Liver (tissue), 9 donors: ENCODE data around the gene AMPH. TPM values are rescaled to one million over a fixed set of nuclear protein-coding genes. Genes with fewer than 3 reads are reported as not detected.
A peak's percentile ranks its signal among the peaks of the same experiment; 100 is the strongest.

ENCODE experiments used
- DNase-seq: peaks from one replicate; pipeline ENCODE4 v3.0.0-alpha.2; 2017; ENCODE audit warnings: low spot score
- H3K27ac ChIP-seq, 2 donors: one replicate each; pipeline ENCODE4 v1.7.0; 2013; ENCODE audit warnings: inconsistent platforms in 2 of 2, low read length in 2 of 2, control low read depth in 1 of 2, low read depth in 1 of 2, mild to moderate bottlenecking in 1 of 2
- H3K27me3 ChIP-seq, 4 donors: one replicate each; pipeline versions ENCODE4 v1.6.1 to v1.7.0; 2013; ENCODE audit warnings: low read length in 3 of 4, inconsistent platforms in 1 of 4, mild to moderate bottlenecking in 1 of 4, moderate library complexity in 1 of 4; ENCODE audit not compliant: control insufficient read depth in 4 of 4, insufficient read depth in 4 of 4
- H3K36me3 ChIP-seq, 4 donors: one replicate each; pipeline versions ENCODE4 v1.6.1 to v1.7.0; 2013; ENCODE audit warnings: low read length in 3 of 4, mild to moderate bottlenecking in 3 of 4, low read depth in 1 of 4, moderate library complexity in 1 of 4; ENCODE audit not compliant: control insufficient read depth in 4 of 4, insufficient read depth in 3 of 4
- H3K4me1 ChIP-seq, 4 donors: one replicate each; pipeline versions ENCODE4 v1.6.1 to v1.7.0; 2013; ENCODE audit warnings: low read length in 3 of 4, mild to moderate bottlenecking in 3 of 4, moderate library complexity in 1 of 4; ENCODE audit not compliant: control insufficient read depth in 4 of 4, insufficient read depth in 4 of 4
- H3K4me3 ChIP-seq, 3 donors: one replicate each; pipeline versions ENCODE4 v1.6.1 to v1.7.0; 2013; ENCODE audit warnings: low read length in 3 of 3, control low read depth in 1 of 3, low read depth in 1 of 3, mild to moderate bottlenecking in 1 of 3
- H3K9ac ChIP-seq, 2 donors: one replicate each; pipeline ENCODE4 v1.7.0; 2013; ENCODE audit warnings: low read length in 2 of 2, mild to moderate bottlenecking in 2 of 2, moderate library complexity in 2 of 2, control low read depth in 1 of 2, low read depth in 1 of 2
- H3K9me3 ChIP-seq, 4 donors: one replicate each; pipeline versions ENCODE4 v1.6.1 to v1.7.0; 2013; ENCODE audit warnings: low read length in 3 of 4; ENCODE audit not compliant: control insufficient read depth in 4 of 4
- EGR1 ChIP-seq, 2 donors: IDR thresholded peaks; 2 replicates each; pipeline ENCODE4 v1.6.1; 2016 to 2018; ENCODE audit warnings: antibody characterized with exemption in 2 of 2, low read depth in 2 of 2
- FOXA1 ChIP-seq: IDR thresholded peaks from 2 replicates; pipeline ENCODE4 v1.6.1; 2016; ENCODE audit warnings: antibody characterized with exemption
- FOXA2 ChIP-seq: IDR thresholded peaks from 2 replicates; pipeline ENCODE4 v1.6.1; 2016; ENCODE audit warnings: antibody characterized with exemption
- GABPA ChIP-seq, 2 donors: IDR thresholded peaks in 1 of 2; conservative IDR thresholded peaks in 1 of 2; 2 replicates each; pipeline ENCODE4 v1.6.1; 2016; ENCODE audit warnings: antibody characterized with exemption in 2 of 2, mild to moderate bottlenecking in 1 of 2, moderate library complexity in 1 of 2
- HNF4A ChIP-seq, 2 donors: conservative IDR thresholded peaks; 2 replicates each; pipeline ENCODE4 v1.6.1; 2016; ENCODE audit warnings: antibody characterized with exemption in 2 of 2, mild to moderate bottlenecking in 2 of 2
- HNF4G ChIP-seq: IDR thresholded peaks from 2 replicates; pipeline ENCODE4 v1.6.1; 2016; ENCODE audit warnings: antibody characterized with exemption
- JUND ChIP-seq, 2 donors: IDR thresholded peaks; 2 replicates each; pipeline ENCODE4 v1.6.1; 2016; ENCODE audit warnings: antibody characterized with exemption in 2 of 2
- NR2F2 ChIP-seq: IDR thresholded peaks from 2 replicates; pipeline ENCODE4 v1.6.1; 2016; ENCODE audit warnings: antibody characterized with exemption
- RAD21 ChIP-seq, 2 donors: IDR thresholded peaks; 2 replicates each; pipeline ENCODE4 v1.6.1; 2016; ENCODE audit warnings: antibody characterized with exemption in 2 of 2, mild to moderate bottlenecking in 2 of 2
- RXRA ChIP-seq, 2 donors: IDR thresholded peaks; 2 replicates each; pipeline ENCODE4 v1.6.1; 2017 to 2018; ENCODE audit warnings: antibody characterized with exemption in 2 of 2, mild to moderate bottlenecking in 1 of 2
- SP1 ChIP-seq: IDR thresholded peaks from 2 replicates; pipeline ENCODE4 v1.6.1; 2018; ENCODE audit warnings: antibody characterized with exemption, mild to moderate bottlenecking
- TAF1 ChIP-seq: conservative IDR thresholded peaks from 2 replicates; pipeline ENCODE4 v1.6.1; 2016; ENCODE audit warnings: antibody characterized with exemption, mild to moderate bottlenecking
- YY1 ChIP-seq: IDR thresholded peaks from 2 replicates; pipeline ENCODE4 v1.6.1; 2016; ENCODE audit warnings: antibody characterized with exemption, mild to moderate bottlenecking
- whole genome bisulfite sequencing: extraction: QIAGEN DNeasy Blood & Tissue Kit; methylation state at CpG from one replicate; pipeline ENCODE4 v1.1.7; 2013; 5-methylcytosine and 5-hydroxymethylcytosine counted together
- polyA plus RNA-seq, 2 donors: library from polyadenylated mRNA; stranded (reverse) in 1 of 2; unstranded in 1 of 2; fragments of 200-250 nt in 1 of 2; fragments of >200 nt in 1 of 2; fragmentation: Nextera tagmentation in 1 of 2; extraction: Ambion mirVana in 1 of 2; gene quantifications; one replicate each; pipeline versions ENCODE4 v1.2.1 to v1.2.3, GENCODE V29; 2013 to 2015
- total RNA-seq, 2 donors: library from RNA; depleted of rRNA; stranded (reverse); fragments of >200 nt; gene quantifications; one replicate each; pipeline ENCODE4 v1.2.3, GENCODE V29; 2014
- TF ChIP-seq, protein P1 (sequence below): IDR thresholded peaks from 2 replicates; pipeline ENCODE4 v1.6.1; 2016; ENCODE audit warnings: antibody characterized with exemption
- TF ChIP-seq, protein P2 (sequence below): IDR thresholded peaks from 2 replicates; pipeline ENCODE4 v1.6.1; 2016; ENCODE audit warnings: antibody characterized with exemption, mild to moderate bottlenecking
- TF ChIP-seq, protein P3 (sequence below): IDR thresholded peaks from 2 replicates; pipeline ENCODE4 v1.6.1; 2016; ENCODE audit warnings: antibody characterized with exemption
- TF ChIP-seq, protein P4 (sequence below): fragments of 150-350 bp; IDR thresholded peaks from 2 replicates; pipeline ENCODE4 v1.5.1; 2017; ENCODE audit warnings: improper control_type of control experiment, low read depth, low read length; ENCODE audit not compliant: missing input control
- donor health status: healthy.
- donor health status: healthy.
- donor health status: healthy.
- donor health status: healthy.
- donor health status: healthy.

AMPH gene
- total and polyA plus RNA-seq, 4 donors, result 0.13 to 0.25 (median 0.20) TPM

DNA sequence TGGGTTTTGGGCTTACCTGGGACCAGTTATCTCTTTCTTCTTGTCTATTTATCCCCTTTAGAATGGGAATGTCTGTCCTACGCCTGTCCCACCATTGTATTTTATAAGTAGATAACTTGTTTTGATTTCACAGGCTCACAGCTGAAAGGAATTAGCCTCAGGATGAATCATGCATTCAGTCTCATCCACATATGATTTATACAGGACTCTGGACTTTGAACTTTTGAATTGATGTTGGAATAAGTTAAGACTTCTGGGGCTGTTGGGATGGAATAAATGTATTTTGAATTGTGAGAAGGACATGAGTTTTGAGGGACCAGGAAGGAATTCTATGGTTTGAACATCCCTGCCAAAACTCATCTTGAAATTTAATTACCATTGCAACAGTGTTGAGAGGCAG, 112.6 kb downstream of the AMPH start:
- Histone ChIP-seq H3K4me3 (no peak overlapping the region), H3K36me3 (no peaks in the 10 kb centered on the region), H3K9me3 (peaks cover 0 to 23% (median 5%) of the 10 kb centered on the region in 4 donors), H3K27me3 (no peaks in the 10 kb centered on the region), H3K27ac (no peak overlapping the region), H3K9ac (no peak overlapping the region), H3K4me1 (no peaks in the 10 kb centered on the region)
- no peak for DNase-seq
- 40% methylated on average over 1 of the region's 1 CpG for WGBS
- no peak for TF ChIP-seq RAD21 (IDR thresholded peaks at IDR 0.05)
- TF ChIP-seq, protein P1, sequence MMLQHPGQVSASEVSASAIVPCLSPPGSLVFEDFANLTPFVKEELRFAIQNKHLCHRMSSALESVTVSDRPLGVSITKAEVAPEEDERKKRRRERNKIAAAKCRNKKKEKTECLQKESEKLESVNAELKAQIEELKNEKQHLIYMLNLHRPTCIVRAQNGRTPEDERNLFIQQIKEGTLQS, result no peak
- TF ChIP-seq YY1, result no peak
- TF ChIP-seq, protein P2, sequence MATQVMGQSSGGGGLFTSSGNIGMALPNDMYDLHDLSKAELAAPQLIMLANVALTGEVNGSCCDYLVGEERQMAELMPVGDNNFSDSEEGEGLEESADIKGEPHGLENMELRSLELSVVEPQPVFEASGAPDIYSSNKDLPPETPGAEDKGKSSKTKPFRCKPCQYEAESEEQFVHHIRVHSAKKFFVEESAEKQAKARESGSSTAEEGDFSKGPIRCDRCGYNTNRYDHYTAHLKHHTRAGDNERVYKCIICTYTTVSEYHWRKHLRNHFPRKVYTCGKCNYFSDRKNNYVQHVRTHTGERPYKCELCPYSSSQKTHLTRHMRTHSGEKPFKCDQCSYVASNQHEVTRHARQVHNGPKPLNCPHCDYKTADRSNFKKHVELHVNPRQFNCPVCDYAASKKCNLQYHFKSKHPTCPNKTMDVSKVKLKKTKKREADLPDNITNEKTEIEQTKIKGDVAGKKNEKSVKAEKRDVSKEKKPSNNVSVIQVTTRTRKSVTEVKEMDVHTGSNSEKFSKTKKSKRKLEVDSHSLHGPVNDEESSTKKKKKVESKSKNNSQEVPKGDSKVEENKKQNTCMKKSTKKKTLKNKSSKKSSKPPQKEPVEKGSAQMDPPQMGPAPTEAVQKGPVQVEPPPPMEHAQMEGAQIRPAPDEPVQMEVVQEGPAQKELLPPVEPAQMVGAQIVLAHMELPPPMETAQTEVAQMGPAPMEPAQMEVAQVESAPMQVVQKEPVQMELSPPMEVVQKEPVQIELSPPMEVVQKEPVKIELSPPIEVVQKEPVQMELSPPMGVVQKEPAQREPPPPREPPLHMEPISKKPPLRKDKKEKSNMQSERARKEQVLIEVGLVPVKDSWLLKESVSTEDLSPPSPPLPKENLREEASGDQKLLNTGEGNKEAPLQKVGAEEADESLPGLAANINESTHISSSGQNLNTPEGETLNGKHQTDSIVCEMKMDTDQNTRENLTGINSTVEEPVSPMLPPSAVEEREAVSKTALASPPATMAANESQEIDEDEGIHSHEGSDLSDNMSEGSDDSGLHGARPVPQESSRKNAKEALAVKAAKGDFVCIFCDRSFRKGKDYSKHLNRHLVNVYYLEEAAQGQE, result no peak
- TF ChIP-seq, protein P3, sequence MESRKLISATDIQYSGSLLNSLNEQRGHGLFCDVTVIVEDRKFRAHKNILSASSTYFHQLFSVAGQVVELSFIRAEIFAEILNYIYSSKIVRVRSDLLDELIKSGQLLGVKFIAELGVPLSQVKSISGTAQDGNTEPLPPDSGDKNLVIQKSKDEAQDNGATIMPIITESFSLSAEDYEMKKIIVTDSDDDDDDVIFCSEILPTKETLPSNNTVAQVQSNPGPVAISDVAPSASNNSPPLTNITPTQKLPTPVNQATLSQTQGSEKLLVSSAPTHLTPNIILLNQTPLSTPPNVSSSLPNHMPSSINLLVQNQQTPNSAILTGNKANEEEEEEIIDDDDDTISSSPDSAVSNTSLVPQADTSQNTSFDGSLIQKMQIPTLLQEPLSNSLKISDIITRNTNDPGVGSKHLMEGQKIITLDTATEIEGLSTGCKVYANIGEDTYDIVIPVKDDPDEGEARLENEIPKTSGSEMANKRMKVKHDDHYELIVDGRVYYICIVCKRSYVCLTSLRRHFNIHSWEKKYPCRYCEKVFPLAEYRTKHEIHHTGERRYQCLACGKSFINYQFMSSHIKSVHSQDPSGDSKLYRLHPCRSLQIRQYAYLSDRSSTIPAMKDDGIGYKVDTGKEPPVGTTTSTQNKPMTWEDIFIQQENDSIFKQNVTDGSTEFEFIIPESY, result no peak
- no peak for TF ChIP-seq HNF4G
- no peak for TF ChIP-seq TAF1
- TF ChIP-seq NR2F2, result no peak
- TF ChIP-seq RXRA (IDR thresholded peaks at IDR 0.05), result no peak
- TF ChIP-seq EGR1 (IDR thresholded peaks at IDR 0.05; ENCODE audit: low read depth in 2 of 2), result no peak
- TF ChIP-seq, protein P4, sequence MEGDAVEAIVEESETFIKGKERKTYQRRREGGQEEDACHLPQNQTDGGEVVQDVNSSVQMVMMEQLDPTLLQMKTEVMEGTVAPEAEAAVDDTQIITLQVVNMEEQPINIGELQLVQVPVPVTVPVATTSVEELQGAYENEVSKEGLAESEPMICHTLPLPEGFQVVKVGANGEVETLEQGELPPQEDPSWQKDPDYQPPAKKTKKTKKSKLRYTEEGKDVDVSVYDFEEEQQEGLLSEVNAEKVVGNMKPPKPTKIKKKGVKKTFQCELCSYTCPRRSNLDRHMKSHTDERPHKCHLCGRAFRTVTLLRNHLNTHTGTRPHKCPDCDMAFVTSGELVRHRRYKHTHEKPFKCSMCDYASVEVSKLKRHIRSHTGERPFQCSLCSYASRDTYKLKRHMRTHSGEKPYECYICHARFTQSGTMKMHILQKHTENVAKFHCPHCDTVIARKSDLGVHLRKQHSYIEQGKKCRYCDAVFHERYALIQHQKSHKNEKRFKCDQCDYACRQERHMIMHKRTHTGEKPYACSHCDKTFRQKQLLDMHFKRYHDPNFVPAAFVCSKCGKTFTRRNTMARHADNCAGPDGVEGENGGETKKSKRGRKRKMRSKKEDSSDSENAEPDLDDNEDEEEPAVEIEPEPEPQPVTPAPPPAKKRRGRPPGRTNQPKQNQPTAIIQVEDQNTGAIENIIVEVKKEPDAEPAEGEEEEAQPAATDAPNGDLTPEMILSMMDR, result no peak
- TF ChIP-seq HNF4A (conservative IDR thresholded peaks at IDR 0.05), result no peak
- TF ChIP-seq SP1, result no peak
- no peak for TF ChIP-seq FOXA2
- no peak for TF ChIP-seq GABPA (IDR thresholded peaks at IDR 0.05 in 1 of 2, conservative IDR thresholded peaks at IDR 0.05 in 1 of 2)
- TF ChIP-seq JUND (IDR thresholded peaks at IDR 0.05), result no peak
- TF ChIP-seq FOXA1, result no peak

DNA sequence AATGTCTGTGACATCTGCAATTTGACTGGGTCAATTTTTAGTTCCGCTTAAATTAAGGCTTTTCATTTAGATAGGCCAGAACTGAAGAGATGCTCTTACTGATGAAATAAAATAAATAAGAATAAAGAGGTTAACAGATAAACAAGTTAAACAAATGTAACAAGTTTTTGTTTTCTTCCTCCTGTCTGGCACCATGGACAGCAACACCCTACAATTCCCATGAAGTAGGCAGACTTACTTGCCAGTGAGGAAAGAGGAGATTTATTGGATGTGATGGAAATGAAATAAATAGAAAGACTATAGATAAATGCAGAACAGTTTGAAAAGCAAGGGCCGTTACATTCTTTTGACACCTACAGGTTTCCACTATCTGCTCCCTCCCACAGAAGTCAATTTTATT, 118.5 kb downstream of the AMPH start:
- no peaks in the 10 kb centered on the region for H3K4me1 ChIP-seq
- H3K4me3 ChIP-seq, result no peak overlapping the region
- no peak overlapping the region for H3K27ac ChIP-seq
- peaks cover 0 to 23% (median 3%) of the 10 kb centered on the region in 4 donors for H3K9me3 ChIP-seq
- H3K9ac ChIP-seq, result no peak overlapping the region
- DNase-seq, result no peak
- TF ChIP-seq, protein P3, result no peak
- TF ChIP-seq, protein P2, result peak; percentile 95
- 79% methylated on average over 2 of the region's 2 CpGs for WGBS
- H3K27me3 ChIP-seq, result peaks cover 0 to 5% (median 0%) of the 10 kb centered on the region in 4 donors
- no peaks in the 10 kb centered on the region for H3K36me3 ChIP-seq
